PC-3 (cell line): ENCODE results near the gene RNF181. TPM values are rescaled to one million over a fixed set of nuclear protein-coding genes. Genes with fewer than 3 reads are reported as not detected.
A peak's percentile ranks its signal among the peaks of the same experiment; 100 is the strongest.
"Not testable (repeated sequence)": the region's sequence is repeated elsewhere in the genome, so short reads cannot be mapped to it uniquely, and the experiment has no call there.

ENCODE experiments used
- ATAC-seq: fragments of 200-7000 bp; cut with Tn5 transposase; 2 replicates; pipeline ENCODE4 v1.9.1; 2020; ENCODE audit warnings: mild to moderate bottlenecking, moderate library complexity
- BruUV-seq: library from RNA; stranded (reverse); fragments of 400-500 nt; replicated peaks from 2 replicates; lab custom pipeline; 2021; lab: Mats Ljungman, UMichigan
- CTCF ChIA-PET: fragments of 300-600 bp; sonication (Branson Sonifier 250); formaldehyde crosslinking; loops from one replicate; lab custom pipeline; 2022; ENCODE audit warnings: antibody characterized with exemption; lab: Charles Lee
- POLR2A ChIA-PET: fragments of 300-600 bp; sonication (Branson Sonifier 250); formaldehyde crosslinking; loops from one replicate; lab custom pipeline; 2022; ENCODE audit warnings: antibody characterized with exemption; ENCODE audit not compliant: unreplicated experiment; lab: Charles Lee
- DNase-seq: peaks from one replicate; pipeline ENCODE4 v3.0.0-alpha.2; 2015
- H2AFZ ChIP-seq: fragments of 300-600 bp; sonication (generic); 2 replicates; pipeline ENCODE4 v1.6.0; 2016; ENCODE audit warnings: antibody characterized with exemption, low read length
- H3F3A ChIP-seq: fragments of 300-600 bp; sonication (generic); one replicate; pipeline ENCODE4 v1.6.0; 2017; ENCODE audit warnings: antibody characterized with exemption, low read length, control low read depth, mild to moderate bottlenecking; ENCODE audit not compliant: unreplicated experiment
- H3K27ac ChIP-seq: fragments of 300-600 bp; sonication (generic); 2 replicates; pipeline ENCODE4 v1.5.1; 2016; ENCODE audit warnings: mild to moderate bottlenecking, low read length
- H3K27me3 ChIP-seq: fragments of 300-600 bp; sonication (generic); 2 replicates; pipeline ENCODE4 v1.6.1; 2016; ENCODE audit warnings: low read length, mixed read lengths
- H3K36me3 ChIP-seq: fragments of 300-600 bp; sonication (generic); 2 replicates; pipeline ENCODE4 v1.6.1; 2016; ENCODE audit warnings: low read depth, mixed run types, low read length, mixed read lengths
- H3K4me1 ChIP-seq: fragments of 300-600 bp; sonication (generic); 2 replicates; pipeline ENCODE4 v1.5.1; 2016; ENCODE audit warnings: low read length; ENCODE audit not compliant: insufficient read depth
- H3K4me2 ChIP-seq: fragments of 300-600 bp; sonication (generic); 2 replicates; pipeline ENCODE4 v1.6.0; 2016; ENCODE audit warnings: low read length
- H3K4me3 ChIP-seq: fragments of 300-600 bp; sonication (generic); 2 replicates; pipeline ENCODE4 v1.5.1; 2016; ENCODE audit warnings: mild to moderate bottlenecking, low read length, mixed read lengths
- H3K79me2 ChIP-seq: fragments of 300-600 bp; sonication (generic); 2 replicates; pipeline ENCODE4 v1.6.1; 2017; ENCODE audit warnings: low read length, mixed read lengths
- H3K9ac ChIP-seq: fragments of 300-600 bp; sonication (generic); 2 replicates; pipeline ENCODE4 v1.6.0; 2016; ENCODE audit warnings: mild to moderate bottlenecking, low read length
- H3K9me2 ChIP-seq: fragments of 300-600 bp; sonication (generic); replicated peaks from 2 replicates; pipeline ENCODE4 v1.6.1; 2016; ENCODE audit warnings: mixed run types, low read length, mixed read lengths
- H3K9me3 ChIP-seq: fragments of 300-600 bp; sonication (generic); 2 replicates; pipeline ENCODE4 v1.6.1; 2016; ENCODE audit warnings: low read length, mixed read lengths
- H4K20me1 ChIP-seq: fragments of 300-600 bp; sonication (generic); 2 replicates; pipeline ENCODE4 v1.6.1; 2016; ENCODE audit warnings: low read length, mixed read lengths
- EZH2 ChIP-seq: fragments of 300-600 bp; sonication (generic); IDR thresholded peaks from one replicate; pipeline ENCODE4 v1.6.1; 2017; ENCODE audit warnings: antibody characterized with exemption, mild to moderate bottlenecking, low read length; ENCODE audit not compliant: unreplicated experiment
- EZH2phosphoT487 ChIP-seq: fragments of 300-600 bp; sonication (generic); IDR thresholded peaks from 2 replicates; pipeline ENCODE4 v1.6.1; 2018; ENCODE audit warnings: mild to moderate bottlenecking, antibody characterized with exemption, low read length, borderline replicate concordance
- intact Hi-C: fragments of 100-400 bp; cut with micrococcal nuclease; formaldehyde crosslinking; loops from 2 replicates; pipeline ENCODE4 v1.9.0; 2023
- total RNA-seq: library from RNA; depleted of rRNA; stranded (reverse); fragments of >200 nt; gene quantifications from 2 replicates; pipeline ENCODE4 v1.2.3, GENCODE V29; 2014
- TF ChIP-seq, protein P1 (sequence below): fragments of 300-600 bp; sonication (generic); conservative IDR thresholded peaks from 2 replicates; pipeline ENCODE4 v1.5.1; 2017; ENCODE audit warnings: antibody characterized with exemption, low read depth, mild to moderate bottlenecking, low read length

Gene RNF181
- total RNA-seq, 1 experiment from 2014 or later: 225 TPM

DNA sequence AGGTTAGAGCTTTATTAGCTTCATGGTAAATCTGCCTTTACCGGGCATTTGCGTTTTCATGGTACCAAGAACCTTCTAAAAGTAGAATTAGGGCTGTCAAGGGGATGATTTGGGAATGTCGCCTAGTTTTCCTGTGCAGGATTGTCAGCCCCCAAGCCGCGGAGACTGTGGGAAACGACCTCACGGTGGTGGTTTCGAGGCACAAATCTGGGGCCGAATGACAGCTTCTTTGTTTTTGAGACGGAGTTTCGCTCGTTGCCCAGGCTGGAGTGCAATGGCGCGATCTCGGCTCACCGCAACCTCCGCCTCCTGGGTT, 19.8 kb downstream of the RNF181 start:
- Histone ChIP-seq H3K4me2 (no peak overlapping the region), H3K79me2 (peaks cover 63% of the 10 kb centered on the region), H3K4me3 (no peak overlapping the region), H3K9me3 (no peaks in the 10 kb centered on the region), H3K4me1 (peaks cover 25% of the 10 kb centered on the region), H3K27ac (no peak overlapping the region), H2AFZ (no peak overlapping the region), H3F3A (no peaks in the 10 kb centered on the region), H3K9me2 (no peaks in the 10 kb centered on the region), H3K27me3 (no peaks in the 10 kb centered on the region), H4K20me1 (peaks cover 7% of the 10 kb centered on the region), H3K9ac (no peak overlapping the region), H3K36me3 (peaks cover 11% of the 10 kb centered on the region)
- BruUV-seq: no TSS peak
- ATAC-seq (no peak), DNase-seq (no peak)
- intact Hi-C loops: no loop called here
- TF ChIP-seq EZH2 (no peak), EZH2phosphoT487 (no peak)
- TF ChIP-seq, protein P1, sequence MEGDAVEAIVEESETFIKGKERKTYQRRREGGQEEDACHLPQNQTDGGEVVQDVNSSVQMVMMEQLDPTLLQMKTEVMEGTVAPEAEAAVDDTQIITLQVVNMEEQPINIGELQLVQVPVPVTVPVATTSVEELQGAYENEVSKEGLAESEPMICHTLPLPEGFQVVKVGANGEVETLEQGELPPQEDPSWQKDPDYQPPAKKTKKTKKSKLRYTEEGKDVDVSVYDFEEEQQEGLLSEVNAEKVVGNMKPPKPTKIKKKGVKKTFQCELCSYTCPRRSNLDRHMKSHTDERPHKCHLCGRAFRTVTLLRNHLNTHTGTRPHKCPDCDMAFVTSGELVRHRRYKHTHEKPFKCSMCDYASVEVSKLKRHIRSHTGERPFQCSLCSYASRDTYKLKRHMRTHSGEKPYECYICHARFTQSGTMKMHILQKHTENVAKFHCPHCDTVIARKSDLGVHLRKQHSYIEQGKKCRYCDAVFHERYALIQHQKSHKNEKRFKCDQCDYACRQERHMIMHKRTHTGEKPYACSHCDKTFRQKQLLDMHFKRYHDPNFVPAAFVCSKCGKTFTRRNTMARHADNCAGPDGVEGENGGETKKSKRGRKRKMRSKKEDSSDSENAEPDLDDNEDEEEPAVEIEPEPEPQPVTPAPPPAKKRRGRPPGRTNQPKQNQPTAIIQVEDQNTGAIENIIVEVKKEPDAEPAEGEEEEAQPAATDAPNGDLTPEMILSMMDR: no peak
- ChIA-PET CTCF (no interaction called here), POLR2A (no interaction called here)

DNA sequence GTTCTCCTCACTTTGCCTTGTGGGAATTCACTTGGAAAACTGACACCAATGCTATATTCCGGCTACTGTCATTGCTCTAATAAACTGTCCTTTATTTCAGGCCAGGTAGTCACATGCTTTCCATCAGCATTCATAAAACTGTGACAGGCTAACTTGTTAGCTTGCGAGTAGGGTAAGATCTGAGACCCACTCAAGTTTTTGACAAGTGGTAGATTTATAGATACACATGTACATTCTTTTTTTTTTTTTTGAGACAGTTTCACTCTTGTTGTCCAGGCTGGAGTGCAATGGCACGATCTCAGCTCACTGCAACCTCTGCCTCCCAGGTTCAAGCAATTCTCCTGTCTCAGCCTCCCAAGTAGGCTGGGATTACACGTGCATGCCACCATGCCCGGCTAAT, 22.2 kb downstream of the RNF181 start:
- H4K20me1 ChIP-seq, H3K27ac ChIP-seq, H3K27me3 ChIP-seq, H3F3A ChIP-seq, intact Hi-C loops, DNase-seq, H3K9me3 ChIP-seq, H3K9me2 ChIP-seq, CTCF ChIA-PET, H2AFZ ChIP-seq, BruUV-seq, POLR2A ChIA-PET, ATAC-seq: not testable (repeated sequence)
- Histone ChIP-seq H3K36me3 (peaks cover 25% of the 10 kb centered on the region), H3K9ac (peak overlapping the region; percentile 91; the same call in 1 of the 2 replicates), H3K4me1 (peaks cover 19% of the 10 kb centered on the region), H3K4me3 (peak overlapping the region; percentile 77), H3K79me2 (peaks cover 50% of the 10 kb centered on the region), H3K4me2 (peak overlapping the region; percentile 87)

DNA sequence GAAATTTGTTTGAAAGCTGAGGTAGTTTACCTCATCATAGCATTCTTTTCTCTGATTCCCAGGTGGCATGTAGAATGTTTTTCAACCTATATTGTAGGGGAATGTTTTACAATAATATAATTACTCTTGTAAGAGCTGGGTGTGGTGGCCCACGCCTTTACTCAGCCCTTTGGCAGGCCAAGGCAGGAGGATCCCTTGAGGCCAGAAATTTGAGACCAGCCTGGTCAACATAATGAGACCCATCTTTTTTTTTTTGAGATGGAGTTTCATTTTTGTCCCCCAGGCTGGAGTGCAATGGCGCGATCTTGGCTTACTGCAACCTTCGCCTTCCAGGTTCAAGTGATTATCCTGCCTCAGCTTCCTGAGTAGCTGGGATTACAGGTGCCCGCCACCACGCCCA, 24.1 kb downstream of the RNF181 start:
- H2AFZ ChIP-seq: no peak overlapping the region
- no peak overlapping the region for H3K9ac ChIP-seq
- CTCF ChIA-PET: interaction anchor here (0.6 kb wide), 1 partner anchor 434 kb away, joined by 6 read pairs; no protein-coding TSS in a partner anchor
- H3K9me3 ChIP-seq: no peaks in the 10 kb centered on the region
- peaks cover 19% of the 10 kb centered on the region for H3K4me1 ChIP-seq
- no peak overlapping the region for H3K27ac ChIP-seq
- POLR2A ChIA-PET: interaction anchor here (0.7 to 1.2 kb wide), 2 partner anchors 81 to 249 kb away, joined by 3 to 5 read pairs; no protein-coding TSS in a partner anchor
- TF ChIP-seq, protein P1: no peak
- no peak for TF ChIP-seq EZH2
- no peak for TF ChIP-seq EZH2phosphoT487
- H4K20me1 ChIP-seq: peaks cover 7% of the 10 kb centered on the region
- no peaks in the 10 kb centered on the region for H3K27me3 ChIP-seq
- no peaks in the 10 kb centered on the region for H3F3A ChIP-seq
- peaks cover 57% of the 10 kb centered on the region for H3K79me2 ChIP-seq
- no peaks in the 10 kb centered on the region for H3K9me2 ChIP-seq
- intact Hi-C loops: no loop called here
- H3K4me2 ChIP-seq: no peak overlapping the region
- H3K4me3 ChIP-seq: no peak overlapping the region
- BruUV-seq: no TSS peak
- peaks cover 42% of the 10 kb centered on the region for H3K36me3 ChIP-seq
- DNase-seq: no peak
- no peak for ATAC-seq
